SK-N-SH treated with all-trans-retinoic acid at 6 μM for 48 hours (cell line): ENCODE results near the gene CBX1.

Experiments used
- BACH2 ChIP-seq: fragments of 250-450 bp; sonication (Bioruptor Pico); IDR thresholded peaks from 2 replicates; pipeline ENCODE4 v1.9.0; 2021; ENCODE audit warnings: mild to moderate bottlenecking, borderline replicate concordance
- ESRRG ChIP-seq: fragments of 250-450 bp; sonication (Bioruptor Pico); IDR thresholded peaks from 2 replicates; pipeline ENCODE4 v1.6.1; 2021; ENCODE audit warnings: mild to moderate bottlenecking
- OSR1 ChIP-seq: fragments of 250-450 bp; sonication (Bioruptor Pico); IDR thresholded peaks from 2 replicates; pipeline ENCODE4 v1.8.0; 2022; ENCODE audit warnings: moderate library complexity, mild to moderate bottlenecking, inconsistent platforms
- PPARA ChIP-seq: fragments of 250-450 bp; sonication (Bioruptor Pico); IDR thresholded peaks from 2 replicates; pipeline ENCODE4 v1.5.0; 2020; ENCODE audit warnings: mild to moderate bottlenecking, borderline replicate concordance
- RARB ChIP-seq: fragments of 250-450 bp; sonication (Bioruptor Pico); IDR thresholded peaks from 2 replicates; pipeline ENCODE4 v1.8.0; 2021; ENCODE audit warnings: mild to moderate bottlenecking, moderate library complexity
- ZFP3 ChIP-seq: fragments of 250-450 bp; sonication (Bioruptor Pico); IDR thresholded peaks from 2 replicates; pipeline ENCODE4 v1.5.0; 2020; ENCODE audit warnings: mild to moderate bottlenecking, moderate library complexity
- ZFP30 ChIP-seq: fragments of 450-650 bp; formaldehyde crosslinking; IDR thresholded peaks from 2 replicates; pipeline ENCODE4 v1.5.0; 2022; ENCODE audit warnings: mild to moderate bottlenecking, moderate library complexity
- ZNF8 ChIP-seq: fragments of 450-650 bp; formaldehyde crosslinking; IDR thresholded peaks from 2 replicates; pipeline ENCODE4 v1.5.0; 2020; ENCODE audit warnings: mild to moderate bottlenecking, moderate library complexity
- TF ChIP-seq, protein P1 (sequence below): fragments of 250-450 bp; sonication (Bioruptor Pico); IDR thresholded peaks from 2 replicates; pipeline ENCODE4 v1.8.0; 2020; ENCODE audit warnings: mild to moderate bottlenecking, moderate library complexity, borderline replicate concordance
- TF ChIP-seq, protein P2 (sequence below): fragments of 250-450 bp; sonication (Bioruptor Pico); IDR thresholded peaks from 2 replicates; pipeline ENCODE4 v1.8.0; 2021; ENCODE audit warnings: low read depth, mild to moderate bottlenecking, moderate library complexity, borderline replicate concordance
- TF ChIP-seq, protein P3 (sequence below): fragments of 250-450 bp; sonication (Bioruptor Pico); IDR thresholded peaks from 2 replicates; pipeline ENCODE4 v1.5.1; 2020; ENCODE audit warnings: low read depth, mild to moderate bottlenecking, moderate library complexity

DNA sequence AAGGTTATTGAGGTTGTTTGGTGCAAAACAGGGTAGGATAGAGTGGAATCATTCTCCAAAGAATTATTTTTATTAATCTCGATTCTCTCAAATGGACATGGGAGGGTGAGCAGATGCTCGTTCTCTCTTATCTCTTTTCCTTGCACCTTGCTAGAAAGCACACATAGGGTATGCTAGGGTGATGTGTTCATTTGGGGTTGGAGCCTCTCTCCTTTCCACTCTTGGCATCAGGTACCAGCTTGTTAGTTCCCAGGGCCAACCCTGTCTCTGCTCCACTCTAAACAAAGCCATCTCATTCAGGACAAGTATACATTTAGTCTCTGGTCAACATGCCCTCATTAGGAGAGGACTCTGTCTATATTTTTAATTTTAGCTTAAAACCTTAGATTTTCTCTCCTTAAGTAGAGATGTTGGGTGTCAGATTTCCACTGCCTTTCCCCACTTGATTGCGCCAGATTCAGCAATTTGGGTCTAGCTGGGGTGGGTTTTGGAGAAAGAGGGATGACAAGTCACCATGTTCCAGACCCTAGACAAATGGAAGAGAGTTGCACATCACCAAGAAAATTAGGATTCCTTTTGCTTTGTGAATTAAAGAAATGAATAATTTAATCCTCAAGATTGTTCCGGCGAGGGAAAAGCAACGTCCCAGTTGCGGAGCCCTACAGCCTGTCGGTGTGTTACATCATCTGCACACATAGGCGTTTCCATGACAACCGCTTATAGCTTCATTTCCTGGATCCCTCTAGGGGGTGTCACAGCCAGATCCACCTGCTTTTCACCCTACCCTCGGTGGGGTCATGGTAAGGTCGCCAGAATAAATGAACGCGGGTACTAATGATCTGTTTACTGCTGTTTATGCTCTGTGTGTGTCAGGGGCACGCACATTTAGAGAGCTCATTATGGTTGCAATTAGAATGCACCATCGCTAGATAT is 47.8 kb upstream of the CBX1 start:
- TF ChIP-seq OSR1 (no peak), ZFP3 (CRISPR knock-in tag) (no peak), ESRRG (CRISPR knock-in tag) (no peak), PPARA (CRISPR knock-in tag) (no peak), BACH2 (CRISPR knock-in tag) (no peak), RARB (CRISPR knock-in tag) (no peak), ZFP30 (CRISPR knock-in tag) (no peak), ZNF8 (no peak)
- TF ChIP-seq, protein P1, sequence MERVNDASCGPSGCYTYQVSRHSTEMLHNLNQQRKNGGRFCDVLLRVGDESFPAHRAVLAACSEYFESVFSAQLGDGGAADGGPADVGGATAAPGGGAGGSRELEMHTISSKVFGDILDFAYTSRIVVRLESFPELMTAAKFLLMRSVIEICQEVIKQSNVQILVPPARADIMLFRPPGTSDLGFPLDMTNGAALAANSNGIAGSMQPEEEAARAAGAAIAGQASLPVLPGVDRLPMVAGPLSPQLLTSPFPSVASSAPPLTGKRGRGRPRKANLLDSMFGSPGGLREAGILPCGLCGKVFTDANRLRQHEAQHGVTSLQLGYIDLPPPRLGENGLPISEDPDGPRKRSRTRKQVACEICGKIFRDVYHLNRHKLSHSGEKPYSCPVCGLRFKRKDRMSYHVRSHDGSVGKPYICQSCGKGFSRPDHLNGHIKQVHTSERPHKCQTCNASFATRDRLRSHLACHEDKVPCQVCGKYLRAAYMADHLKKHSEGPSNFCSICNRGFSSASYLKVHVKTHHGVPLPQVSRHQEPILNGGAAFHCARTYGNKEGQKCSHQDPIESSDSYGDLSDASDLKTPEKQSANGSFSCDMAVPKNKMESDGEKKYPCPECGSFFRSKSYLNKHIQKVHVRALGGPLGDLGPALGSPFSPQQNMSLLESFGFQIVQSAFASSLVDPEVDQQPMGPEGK: no peak
- TF ChIP-seq, protein P2, sequence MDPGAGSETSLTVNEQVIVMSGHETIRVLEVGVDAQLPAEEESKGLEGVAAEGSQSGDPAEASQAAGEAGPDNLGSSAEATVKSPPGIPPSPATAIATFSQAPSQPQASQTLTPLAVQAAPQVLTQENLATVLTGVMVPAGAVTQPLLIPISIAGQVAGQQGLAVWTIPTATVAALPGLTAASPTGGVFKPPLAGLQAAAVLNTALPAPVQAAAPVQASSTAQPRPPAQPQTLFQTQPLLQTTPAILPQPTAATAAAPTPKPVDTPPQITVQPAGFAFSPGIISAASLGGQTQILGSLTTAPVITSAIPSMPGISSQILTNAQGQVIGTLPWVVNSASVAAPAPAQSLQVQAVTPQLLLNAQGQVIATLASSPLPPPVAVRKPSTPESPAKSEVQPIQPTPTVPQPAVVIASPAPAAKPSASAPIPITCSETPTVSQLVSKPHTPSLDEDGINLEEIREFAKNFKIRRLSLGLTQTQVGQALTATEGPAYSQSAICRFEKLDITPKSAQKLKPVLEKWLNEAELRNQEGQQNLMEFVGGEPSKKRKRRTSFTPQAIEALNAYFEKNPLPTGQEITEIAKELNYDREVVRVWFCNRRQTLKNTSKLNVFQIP (CRISPR knock-in tag): no peak
- TF ChIP-seq, protein P3, sequence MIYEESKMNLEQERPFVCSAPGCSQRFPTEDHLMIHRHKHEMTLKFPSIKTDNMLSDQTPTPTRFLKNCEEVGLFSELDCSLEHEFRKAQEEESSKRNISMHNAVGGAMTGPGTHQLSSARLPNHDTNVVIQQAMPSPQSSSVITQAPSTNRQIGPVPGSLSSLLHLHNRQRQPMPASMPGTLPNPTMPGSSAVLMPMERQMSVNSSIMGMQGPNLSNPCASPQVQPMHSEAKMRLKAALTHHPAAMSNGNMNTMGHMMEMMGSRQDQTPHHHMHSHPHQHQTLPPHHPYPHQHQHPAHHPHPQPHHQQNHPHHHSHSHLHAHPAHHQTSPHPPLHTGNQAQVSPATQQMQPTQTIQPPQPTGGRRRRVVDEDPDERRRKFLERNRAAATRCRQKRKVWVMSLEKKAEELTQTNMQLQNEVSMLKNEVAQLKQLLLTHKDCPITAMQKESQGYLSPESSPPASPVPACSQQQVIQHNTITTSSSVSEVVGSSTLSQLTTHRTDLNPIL (CRISPR knock-in tag): no peak
